ENCODE results near the gene MVB12A.
A peak's percentile ranks its signal among the peaks of the same experiment; 100 is the strongest.

Gene MVB12A

GRCh38 chr19:17404621-17405249, 15.1 kb upstream of the MVB12A start:
- DNase-seq (ENCODE audit: low spot score): no peak

DNA sequence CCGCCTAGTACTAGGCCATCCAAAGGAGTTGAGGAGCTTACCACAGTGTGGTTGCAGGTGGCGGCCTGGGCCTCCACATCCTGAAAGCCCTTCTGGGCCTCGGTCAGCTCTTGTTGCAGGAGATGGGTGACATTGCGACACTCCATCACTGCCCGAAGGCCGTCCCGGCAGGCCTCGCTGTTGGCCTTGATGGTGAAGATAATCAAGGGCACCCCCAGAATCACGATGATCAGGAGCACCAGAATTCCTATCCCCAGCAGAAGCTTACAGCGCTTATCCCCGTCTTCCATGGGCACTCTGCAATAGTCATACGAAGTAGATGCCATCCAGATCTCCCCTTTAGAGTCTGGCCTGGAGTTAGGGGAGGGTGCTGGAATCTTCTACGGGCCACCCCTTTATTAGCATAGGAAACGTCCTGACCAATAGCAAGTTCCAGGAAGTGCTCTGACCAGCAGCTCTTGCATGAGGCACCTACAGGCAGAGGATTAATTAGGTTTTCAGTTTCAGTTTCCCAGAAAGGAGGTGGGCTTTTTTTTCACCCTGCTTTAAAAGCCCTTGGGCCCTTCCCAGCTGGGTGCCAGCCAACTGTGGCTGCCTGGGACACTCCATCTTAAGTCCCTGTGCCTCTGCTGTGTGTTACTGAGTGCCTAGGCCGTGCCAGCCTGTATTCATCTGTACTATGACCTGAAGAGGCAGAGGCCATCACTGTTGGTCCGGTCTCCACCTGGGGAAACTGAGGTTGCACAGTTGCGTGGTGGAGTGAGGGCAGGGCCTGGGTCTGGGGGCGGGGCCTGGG, 14.4 kb upstream of the MVB12A start, which contains the start of gene BST2:
TSS of gene BST2 (minus strand) at position 381 of the 796 bp plus-strand sequence. CDS start at position 326, 55 bp downstream.
- peak; percentile 94 for DNase-seq (ENCODE audit: low spot score)

GRCh38 chr19:17406046-17406886, 13.6 kb upstream of the MVB12A start:
- DNase-seq (ENCODE audit: low spot score): peak; percentile 32

- peak; percentile 76 for DNase-seq (ENCODE audit: low spot score)
Observed at GRCh38 chr19:17406887-17407196, 13.0 kb upstream of the MVB12A start.

GRCh38 chr19:17409990-17410389, 9.9 kb upstream of the MVB12A start:
- no peak for DNase-seq (ENCODE audit: low spot score)

DNA sequence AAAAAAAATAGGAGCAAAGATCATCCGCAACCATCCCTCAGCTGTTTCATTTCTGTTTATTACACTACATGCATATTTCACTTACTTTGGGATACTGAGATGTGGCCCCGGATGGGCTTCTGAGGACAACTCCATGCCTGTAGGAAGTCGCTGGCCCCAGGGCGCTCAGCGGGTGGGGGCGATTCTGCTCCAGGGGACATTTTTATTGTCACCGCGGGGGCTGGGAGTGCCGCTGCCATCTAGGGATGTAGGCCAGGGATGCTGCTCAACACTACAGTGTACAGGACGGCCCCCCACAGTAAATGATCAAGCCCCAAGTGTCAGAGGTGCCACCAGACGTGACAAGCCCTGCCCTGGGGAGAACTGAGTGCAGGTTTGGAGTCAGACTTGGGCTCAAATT, 8.0 kb upstream of the MVB12A start:
- no peak for DNase-seq (ENCODE audit: low spot score)

- no peak for DNase-seq (ENCODE audit: low spot score)
Observed at GRCh38 chr19:17414097-17414496, 5.8 kb upstream of the MVB12A start.

GRCh38 chr19:17415121-17415520, 4.7 kb upstream of the MVB12A start:
- DNase-seq (ENCODE audit: low spot score): no peak

- DNase-seq (ENCODE audit: low spot score): no peak
Observed at GRCh38 chr19:17418710-17419109, 1.1 kb upstream of the MVB12A start.

DNA sequence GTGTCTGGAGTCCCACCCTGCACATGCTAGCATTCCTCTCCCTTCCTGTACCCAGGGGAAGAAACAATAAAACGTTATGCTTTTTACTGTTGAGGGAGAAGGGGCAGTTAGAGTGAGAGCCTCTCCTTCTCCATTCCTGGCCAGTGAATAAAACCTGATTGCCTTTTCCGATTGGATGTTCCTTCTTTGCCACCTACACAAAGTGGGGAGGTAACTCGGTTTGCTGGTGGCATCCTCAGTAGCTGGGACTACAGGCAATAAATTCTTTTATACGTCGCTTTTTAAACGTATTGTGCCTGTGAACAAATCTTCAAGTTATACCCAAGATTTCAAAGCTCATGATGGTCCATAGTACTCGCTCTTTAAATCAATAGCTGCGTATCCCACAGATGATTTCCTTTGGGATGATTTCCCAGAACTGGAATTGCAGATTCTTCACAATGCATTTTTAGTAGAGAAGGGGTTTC, 660 bp upstream of the MVB12A start:
- no peak for DNase-seq (ENCODE audit: low spot score)

DNA sequence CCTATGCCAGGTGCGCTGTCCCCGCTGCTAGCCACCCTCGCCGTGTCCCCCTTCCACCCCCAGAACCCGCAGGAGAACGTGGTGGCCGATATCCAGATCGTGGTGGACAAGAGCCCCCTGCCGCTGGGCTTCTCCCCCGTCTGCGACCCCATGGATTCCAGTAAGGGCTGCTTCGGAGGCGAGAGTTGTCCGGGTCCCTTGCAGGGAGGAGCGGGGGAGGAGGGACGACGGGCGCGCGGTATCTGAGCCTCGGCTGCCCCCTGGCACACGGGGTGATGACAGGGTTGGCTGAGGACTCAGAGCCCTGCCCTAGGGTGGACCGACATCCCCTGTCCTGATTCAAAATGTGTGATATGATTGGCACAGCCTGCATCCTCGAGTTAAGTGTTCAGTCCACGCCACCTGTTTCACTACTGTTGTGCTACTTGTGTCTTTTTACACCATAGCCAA, 653 bp downstream of the MVB12A start:
- no peak for DNase-seq (ENCODE audit: low spot score)

GRCh38 chr19:17421942-17422341, 2.1 kb downstream of the MVB12A start:
- no peak for DNase-seq (ENCODE audit: low spot score)

GRCh38 chr19:17423429-17424208, 3.8 kb downstream of the MVB12A start:
- DNase-seq (ENCODE audit: low spot score): no peak

- peak; percentile 78 for DNase-seq (ENCODE audit: low spot score)
Observed at GRCh38 chr19:17424743-17425365, 5.0 kb downstream of the MVB12A start.

DNA sequence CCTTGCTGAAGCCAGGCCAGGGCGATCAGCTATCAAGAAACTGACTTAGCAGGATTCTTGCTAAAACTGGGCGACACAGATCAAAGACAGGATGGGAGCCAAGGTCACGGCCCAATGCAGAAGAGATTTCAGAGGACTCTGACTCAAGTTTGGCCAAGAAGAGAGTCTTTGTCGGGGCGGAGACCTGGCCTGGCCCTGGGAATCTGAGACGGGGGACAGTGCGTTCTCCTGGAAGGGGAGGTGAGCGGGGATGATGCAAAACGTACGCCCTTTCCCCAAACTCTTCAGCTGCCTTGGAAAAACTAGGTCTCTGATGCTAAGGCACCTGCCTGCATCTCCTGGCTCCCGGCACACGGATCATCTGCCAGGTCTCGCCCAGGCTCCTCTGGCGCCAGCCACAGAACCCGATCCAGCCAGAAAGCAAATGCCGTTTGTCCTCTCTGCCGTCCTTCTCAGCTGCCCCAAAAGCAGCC, 9.8 kb downstream of the MVB12A start:
- DNase-seq (ENCODE audit: low spot score): no peak

DNA sequence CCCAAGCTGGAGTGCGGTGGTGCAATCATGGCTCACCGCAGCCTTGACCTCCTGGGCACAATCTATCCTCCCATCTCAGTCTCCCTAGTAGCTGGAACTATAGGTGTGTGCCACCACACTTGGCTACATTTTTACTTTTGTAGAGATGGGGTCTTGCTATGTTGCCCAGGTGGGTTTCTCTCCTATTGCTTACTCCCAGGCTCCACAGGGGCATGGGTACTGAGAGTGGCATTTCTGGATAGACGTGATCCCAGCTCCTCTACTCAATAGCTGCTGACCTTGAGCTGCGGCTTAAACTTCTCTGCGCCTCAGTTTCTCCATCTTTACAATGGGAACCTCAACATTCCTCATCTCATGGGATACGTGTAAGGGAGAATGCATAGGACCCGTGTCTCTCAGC, 11.6 kb downstream of the MVB12A start:
- no peak for DNase-seq (ENCODE audit: low spot score)

- no peak for DNase-seq (ENCODE audit: low spot score)
Observed at GRCh38 chr19:17435218-17435617, 15.4 kb downstream of the MVB12A start.

DNA sequence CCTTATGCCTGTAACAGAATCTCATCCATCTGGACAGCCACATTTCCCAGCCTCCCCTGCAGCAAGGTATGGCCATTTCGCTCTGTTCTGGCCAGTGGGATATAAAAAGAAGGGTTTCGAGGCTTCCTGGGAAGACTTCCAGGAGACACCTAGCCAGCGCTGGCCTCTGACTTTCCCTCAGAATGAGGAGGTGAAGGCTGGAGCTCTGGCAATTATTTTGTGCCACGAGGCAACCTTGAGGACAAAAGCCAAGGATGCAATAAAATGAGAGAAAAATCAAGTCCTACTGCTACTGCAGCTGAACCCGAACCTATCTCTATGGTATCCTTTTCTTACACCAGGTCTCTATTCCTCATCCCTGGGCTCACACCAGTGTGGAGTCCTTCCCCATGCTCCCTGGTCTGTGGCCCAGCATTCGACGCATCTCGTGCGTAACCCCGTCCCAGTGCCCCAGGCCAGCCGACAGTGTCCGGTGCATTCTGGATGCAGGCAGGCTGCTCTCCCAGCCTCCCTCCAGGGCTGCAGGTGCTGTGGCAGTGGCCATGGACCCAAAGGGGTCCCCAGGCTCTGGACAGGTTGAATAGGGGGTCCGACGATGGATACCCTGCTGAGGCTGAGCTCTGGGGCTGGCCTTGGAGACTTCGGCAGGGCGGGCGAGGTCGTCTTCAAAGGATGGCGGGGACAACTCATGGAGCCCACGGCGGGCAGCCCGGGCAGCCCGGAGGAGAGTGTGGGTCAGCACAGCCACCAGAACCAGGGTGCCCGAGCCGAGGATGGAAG, 16.4 kb downstream of the MVB12A start:
- no peak for DNase-seq (ENCODE audit: low spot score)

- DNase-seq (ENCODE audit: low spot score): no peak
Observed at GRCh38 chr19:17436874-17437267, 17.0 kb downstream of the MVB12A start.

- peak; percentile 75 for DNase-seq (ENCODE audit: low spot score)
Observed at GRCh38 chr19:17441241-17442021, 21.6 kb downstream of the MVB12A start.
